ENCODE measurements around the gene CDYL2.

CDYL2 gene

GRCh38 chr16:80702696-80703095, 101.7 kb downstream of the CDYL2 start:
- no peak for DNase-seq

- DNase-seq = no peak
These were observed 103.8 kb downstream of the CDYL2 start for GRCh38 chr16:80700558-80700957.

- DNase-seq = no peak
These were observed 109.4 kb downstream of the CDYL2 start for GRCh38 chr16:80695020-80695419.

- no peak for DNase-seq
These were observed 110.8 kb downstream of the CDYL2 start for GRCh38 chr16:80693553-80693952.

- no peak for DNase-seq
These were observed 112.1 kb downstream of the CDYL2 start for GRCh38 chr16:80692270-80692669.

- DNase-seq = no peak
These were observed 113.2 kb downstream of the CDYL2 start for GRCh38 chr16:80691111-80691741.

GRCh38 chr16:80689487-80689886, 114.9 kb downstream of the CDYL2 start:
- DNase-seq = no peak

GRCh38 chr16:80687606-80688005, 116.8 kb downstream of the CDYL2 start:
- no peak for DNase-seq

- no peak for DNase-seq
These were observed 119.5 kb downstream of the CDYL2 start for GRCh38 chr16:80684906-80685305.

GRCh38 chr16:80684136-80684765, 120.1 kb downstream of the CDYL2 start:
- DNase-seq = no peak

- DNase-seq = no peak
These were observed 120.8 kb downstream of the CDYL2 start for GRCh38 chr16:80683646-80684045.

- DNase-seq = no peak
These were observed 121.9 kb downstream of the CDYL2 start for GRCh38 chr16:80682421-80683070.

- DNase-seq = no peak
These were observed 123.0 kb downstream of the CDYL2 start for GRCh38 chr16:80681436-80681835.

- DNase-seq = no peak
These were observed 123.6 kb downstream of the CDYL2 start for GRCh38 chr16:80680839-80681238.

GRCh38 chr16:80680046-80680445, 124.4 kb downstream of the CDYL2 start:
- DNase-seq = no peak

- no peak for DNase-seq
These were observed 129.5 kb downstream of the CDYL2 start for GRCh38 chr16:80674884-80675283.

- DNase-seq = no peak
These were observed 132.0 kb downstream of the CDYL2 start for GRCh38 chr16:80672379-80672778.

GRCh38 chr16:80671281-80671849, 133.0 kb downstream of the CDYL2 start:
- no peak for DNase-seq

- DNase-seq = no peak
These were observed 134.1 kb downstream of the CDYL2 start for GRCh38 chr16:80670170-80670865.

GRCh38 chr16:80669673-80670072, 134.7 kb downstream of the CDYL2 start:
- no peak for DNase-seq

- no peak for DNase-seq
These were observed 136.5 kb downstream of the CDYL2 start for GRCh38 chr16:80667925-80668324.

- DNase-seq = no peak
These were observed 137.2 kb downstream of the CDYL2 start for GRCh38 chr16:80667251-80667560.

- DNase-seq = no peak
These were observed 137.8 kb downstream of the CDYL2 start for GRCh38 chr16:80666378-80667250.
